Measurements from ENCODE around the gene ASCC2. TPM values are rescaled to one million over a fixed set of nuclear protein-coding genes. Genes with fewer than 3 reads are reported as not detected.

The ASCC2 gene
- total and polyA plus RNA-seq, 2 donors from 2014 or later = 41.9 to 51.3 TPM

GRCh38 chr22:29790061-29790460 is 48.0 kb downstream of the ASCC2 start:
- intact Hi-C loops (cut with DNase I) = no loop called here
- no peak overlapping the region for H3K4me3 ChIP-seq (ENCODE audit: low read length in 3 of 3)
- H3K9ac ChIP-seq (ENCODE audit: low read length in 3 of 3) = no peak overlapping the region
- H3K4me1 ChIP-seq (ENCODE audit: control insufficient read depth in 2 of 3, insufficient read depth in 2 of 3, low read depth in 1 of 3, low read length in 3 of 3) = no peaks in the 10 kb centered on the region
- no peaks in the 10 kb centered on the region for H3K9me3 ChIP-seq (ENCODE audit: control insufficient read depth in 2 of 3, insufficient read depth in 1 of 3, low read length in 3 of 3)
- H3K27me3 ChIP-seq (ENCODE audit: control insufficient read depth, insufficient read depth, low read length) = no peaks in the 10 kb centered on the region
- no peak for TF ChIP-seq CTCF (IDR thresholded peaks at IDR 0.05; ENCODE audit: borderline replicate concordance, extremely low read depth, insufficient read depth)
- no peak overlapping the region for H3K27ac ChIP-seq (ENCODE audit: low read depth in 2 of 2, low read length in 2 of 2)
- peaks cover 2 to 42% (median 26%) of the 10 kb centered on the region in 3 donors for H3K36me3 ChIP-seq (ENCODE audit: control insufficient read depth in 2 of 3, insufficient read depth in 3 of 3, low read length in 3 of 3)
- DNase-seq = no peak
- FAIRE-seq = no peak

DNA sequence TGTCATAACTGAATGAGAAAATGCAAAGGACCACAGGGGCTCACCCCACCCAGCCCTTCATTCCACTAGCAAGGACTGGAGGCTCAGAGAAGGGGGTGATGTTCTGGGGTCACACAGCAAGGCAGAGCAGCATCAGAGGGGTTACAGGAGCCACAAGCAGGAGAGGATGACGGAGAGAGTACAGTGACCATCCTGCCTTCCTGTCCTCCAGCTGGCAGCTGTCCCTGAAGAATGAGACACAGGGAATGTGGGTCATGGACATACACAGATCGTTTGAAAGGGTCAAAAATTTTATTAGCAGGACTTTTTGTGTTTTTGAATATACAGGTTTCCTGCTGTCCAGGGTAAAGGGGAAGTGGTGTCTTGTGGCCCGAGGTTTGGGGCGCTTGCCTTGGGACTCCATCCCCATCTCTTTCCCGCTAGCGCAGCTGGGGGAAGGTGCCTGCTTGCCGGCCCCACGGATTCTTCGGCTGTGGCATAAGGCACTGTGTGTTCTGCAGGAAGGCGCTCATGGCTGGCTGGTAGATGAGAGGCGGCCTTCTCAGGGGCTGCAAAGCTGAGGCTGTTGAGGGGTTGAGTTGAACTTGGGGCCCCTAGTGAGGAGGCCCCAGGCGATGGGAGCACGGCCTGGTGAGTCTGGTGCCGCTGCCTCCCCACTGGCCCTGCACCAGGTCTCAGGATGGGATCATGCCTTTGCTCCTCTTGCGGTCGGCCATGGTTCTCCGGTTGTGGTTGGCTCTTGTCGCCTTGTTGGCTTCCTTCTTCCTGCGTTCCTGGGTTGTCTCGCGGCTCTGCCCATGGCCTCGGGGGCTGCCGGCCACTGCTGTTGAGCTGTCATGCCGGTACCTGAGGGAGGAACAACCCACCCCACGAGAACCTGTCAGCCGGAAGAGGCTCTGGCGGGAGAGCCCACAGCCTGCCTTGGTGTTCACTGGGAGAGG is 49.5 kb downstream of the ASCC2 start:
- peaks cover 2 to 41% (median 23%) of the 10 kb centered on the region in 3 donors for H3K36me3 ChIP-seq (ENCODE audit: control insufficient read depth in 2 of 3, insufficient read depth in 3 of 3, low read length in 3 of 3)
- DNase-seq = no peak
- TF ChIP-seq CTCF (IDR thresholded peaks at IDR 0.05; ENCODE audit: borderline replicate concordance, extremely low read depth, insufficient read depth) = no peak
- no peak for FAIRE-seq
- H3K4me1 ChIP-seq (ENCODE audit: control insufficient read depth in 2 of 3, insufficient read depth in 2 of 3, low read depth in 1 of 3, low read length in 3 of 3) = no peaks in the 10 kb centered on the region
- no peak overlapping the region for H3K9ac ChIP-seq (ENCODE audit: low read length in 3 of 3)
- no peaks in the 10 kb centered on the region for H3K27me3 ChIP-seq (ENCODE audit: control insufficient read depth, insufficient read depth, low read length)
- intact Hi-C loops (cut with DNase I) = no loop called here
- H3K4me3 ChIP-seq (ENCODE audit: low read length in 3 of 3) = no peak overlapping the region
- no peak overlapping the region for H3K27ac ChIP-seq (ENCODE audit: low read depth in 2 of 2, low read length in 2 of 2)
- no peaks in the 10 kb centered on the region for H3K9me3 ChIP-seq (ENCODE audit: control insufficient read depth in 2 of 3, insufficient read depth in 1 of 3, low read length in 3 of 3)

DNA sequence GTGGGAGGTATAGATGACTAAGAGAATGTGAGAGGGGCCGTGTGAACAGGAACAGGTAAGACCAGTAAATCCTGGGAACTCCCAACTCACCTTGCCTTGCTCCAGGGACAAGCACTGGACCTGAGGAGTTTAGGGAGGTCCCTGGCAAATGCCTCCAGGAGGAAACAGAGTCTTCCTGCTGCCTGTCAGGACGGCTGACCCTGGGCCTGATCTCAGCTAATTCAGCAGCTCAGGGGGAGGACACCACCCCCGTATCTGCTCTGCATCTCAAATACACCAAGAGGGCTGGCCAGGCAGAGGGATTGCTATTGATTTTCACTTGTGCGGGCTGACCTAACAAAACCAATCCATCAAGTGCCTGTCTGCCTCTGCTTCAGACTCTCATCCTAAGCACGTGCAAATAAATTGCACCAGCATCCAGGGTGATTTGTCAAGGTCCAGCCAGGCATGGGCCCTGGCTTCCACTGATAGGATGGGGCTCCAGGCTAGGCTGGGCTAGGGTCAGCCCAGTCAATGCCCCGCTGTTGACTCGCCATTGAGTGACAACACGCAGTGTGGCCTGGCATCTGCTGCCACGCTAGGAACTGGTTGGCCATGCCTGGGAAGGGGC is 50.6 kb downstream of the ASCC2 start:
- intact Hi-C loops (cut with DNase I) = no loop called here
- no peak overlapping the region for H3K9ac ChIP-seq (ENCODE audit: low read length in 3 of 3)
- H3K27me3 ChIP-seq (ENCODE audit: control insufficient read depth, insufficient read depth, low read length) = no peaks in the 10 kb centered on the region
- no peak for TF ChIP-seq CTCF (IDR thresholded peaks at IDR 0.05; ENCODE audit: borderline replicate concordance, extremely low read depth, insufficient read depth)
- no peak overlapping the region for H3K4me3 ChIP-seq (ENCODE audit: low read length in 3 of 3)
- FAIRE-seq = no peak
- no peak overlapping the region for H3K27ac ChIP-seq (ENCODE audit: low read depth in 2 of 2, low read length in 2 of 2)
- no peaks in the 10 kb centered on the region for H3K4me1 ChIP-seq (ENCODE audit: control insufficient read depth in 2 of 3, insufficient read depth in 2 of 3, low read depth in 1 of 3, low read length in 3 of 3)
- peaks cover 2 to 30% (median 14%) of the 10 kb centered on the region in 3 donors for H3K36me3 ChIP-seq (ENCODE audit: control insufficient read depth in 2 of 3, insufficient read depth in 3 of 3, low read length in 3 of 3)
- DNase-seq = no peak
- no peaks in the 10 kb centered on the region for H3K9me3 ChIP-seq (ENCODE audit: control insufficient read depth in 2 of 3, insufficient read depth in 1 of 3, low read length in 3 of 3)

Measured in kidney (tissue), 14 donors.